GM12892 (cell line): ENCODE results near the gene TMEM87A.

Experiments
- POLR2A ChIP-seq: IDR thresholded peaks from 2 replicates; pipeline ENCODE4 v1.6.1; 2011; ENCODE audit warnings: low read depth, low read length, control low read depth
- TAF1 ChIP-seq: IDR thresholded peaks from 2 replicates; pipeline ENCODE4 v1.6.1; 2011; ENCODE audit warnings: low read depth, mild to moderate bottlenecking, control low read depth, low read length, borderline replicate concordance

DNA sequence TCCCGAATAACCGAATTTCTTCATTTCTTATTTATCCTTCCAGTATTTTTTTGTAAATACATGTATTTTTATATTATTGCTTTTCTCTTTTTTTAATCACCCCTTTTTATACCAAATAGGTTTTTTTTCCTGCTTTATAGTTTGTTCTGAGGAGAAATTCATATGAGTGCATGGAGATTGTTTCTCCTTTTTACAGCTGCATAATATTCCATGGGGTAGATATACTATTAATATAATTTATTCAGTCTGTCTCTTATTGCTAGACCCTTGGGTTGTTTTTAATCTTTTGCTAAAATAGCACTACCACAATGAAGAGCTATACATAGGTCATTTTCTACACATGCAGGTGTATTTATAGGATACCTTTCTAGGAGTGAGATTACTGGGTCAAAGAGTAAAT, 3.5 kb upstream of the TMEM87A start:
- no peak for TF ChIP-seq TAF1
- no peak for TF ChIP-seq POLR2A
